Osteocyte (in vitro differentiated cells): ENCODE results near the gene CCDC54. TPM values are rescaled to one million over a fixed set of nuclear protein-coding genes. Genes with fewer than 3 reads are reported as not detected.

ENCODE experiments used
- DNase-seq: peaks from one replicate; pipeline ENCODE4 v3.0.0; 2021; ENCODE audit warnings: mixed read lengths; ENCODE audit not compliant: unreplicated experiment; ENCODE audit errors: extremely low spot score
- H3K27ac Mint-ChIP-seq: one replicate; pipeline ENCODE4 v1.8.0; 2021; ENCODE audit warnings: mild to moderate bottlenecking, mixed read lengths; ENCODE audit not compliant: unreplicated experiment
- H3K27me3 Mint-ChIP-seq: one replicate; pipeline ENCODE4 v1.8.0; 2021; ENCODE audit warnings: mixed read lengths; ENCODE audit not compliant: unreplicated experiment
- H3K36me3 Mint-ChIP-seq: one replicate; pipeline ENCODE4 v1.8.0; 2021; ENCODE audit warnings: mixed read lengths; ENCODE audit not compliant: unreplicated experiment
- H3K4me1 Mint-ChIP-seq: one replicate; pipeline ENCODE4 v1.8.0; 2021; ENCODE audit warnings: mixed read lengths; ENCODE audit not compliant: unreplicated experiment
- H3K4me3 Mint-ChIP-seq: one replicate; pipeline ENCODE4 v1.8.0; 2021; ENCODE audit warnings: mild to moderate bottlenecking, moderate library complexity, mixed read lengths; ENCODE audit not compliant: unreplicated experiment
- H3K9me3 Mint-ChIP-seq: one replicate; pipeline ENCODE4 v1.8.0; 2021; ENCODE audit warnings: mixed read lengths; ENCODE audit not compliant: unreplicated experiment
- total RNA-seq: library from RNA; stranded (reverse); gene quantifications from 2 replicates; pipeline ENCODE4 v1.2.1, GENCODE V29; 2021
- TF ChIP-seq, protein P1 (sequence below): fragments of 200-600 bp; sonication (generic); IDR thresholded peaks from 2 replicates; pipeline ENCODE4 v1.5.0; 2021; ENCODE audit warnings: antibody characterized with exemption, mild to moderate bottlenecking, moderate library complexity

Gene CCDC54
- total RNA-seq, 1 donor from 2014 or later: not detected

DNA sequence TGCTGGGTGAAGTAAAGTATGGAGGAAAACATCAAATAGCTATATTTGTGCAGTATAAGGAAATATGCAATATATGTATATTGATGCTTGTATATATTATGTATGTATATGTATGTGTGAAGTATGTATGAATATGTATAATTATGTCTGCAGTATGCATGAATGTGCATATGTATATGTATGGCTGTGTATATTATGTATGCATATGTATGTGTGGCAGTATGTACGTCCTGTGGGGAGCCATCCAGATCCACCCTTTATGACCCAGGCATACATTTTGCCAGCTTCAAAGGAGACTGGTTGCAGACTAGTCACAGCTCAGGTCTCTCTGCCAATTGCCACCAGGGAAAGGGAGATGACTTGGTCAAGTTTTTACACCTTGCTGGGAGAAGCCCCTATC is 24.1 kb downstream of the CCDC54 start:
- Mint-ChIP-seq H3K4me3 (no peak overlapping the region), H3K36me3 (no peaks in the 10 kb centered on the region), H3K4me1 (peaks cover 20% of the 10 kb centered on the region), H3K27ac (no peak overlapping the region), H3K27me3 (no peaks in the 10 kb centered on the region), H3K9me3 (no peaks in the 10 kb centered on the region)
- no peak for DNase-seq
- TF ChIP-seq, protein P1, sequence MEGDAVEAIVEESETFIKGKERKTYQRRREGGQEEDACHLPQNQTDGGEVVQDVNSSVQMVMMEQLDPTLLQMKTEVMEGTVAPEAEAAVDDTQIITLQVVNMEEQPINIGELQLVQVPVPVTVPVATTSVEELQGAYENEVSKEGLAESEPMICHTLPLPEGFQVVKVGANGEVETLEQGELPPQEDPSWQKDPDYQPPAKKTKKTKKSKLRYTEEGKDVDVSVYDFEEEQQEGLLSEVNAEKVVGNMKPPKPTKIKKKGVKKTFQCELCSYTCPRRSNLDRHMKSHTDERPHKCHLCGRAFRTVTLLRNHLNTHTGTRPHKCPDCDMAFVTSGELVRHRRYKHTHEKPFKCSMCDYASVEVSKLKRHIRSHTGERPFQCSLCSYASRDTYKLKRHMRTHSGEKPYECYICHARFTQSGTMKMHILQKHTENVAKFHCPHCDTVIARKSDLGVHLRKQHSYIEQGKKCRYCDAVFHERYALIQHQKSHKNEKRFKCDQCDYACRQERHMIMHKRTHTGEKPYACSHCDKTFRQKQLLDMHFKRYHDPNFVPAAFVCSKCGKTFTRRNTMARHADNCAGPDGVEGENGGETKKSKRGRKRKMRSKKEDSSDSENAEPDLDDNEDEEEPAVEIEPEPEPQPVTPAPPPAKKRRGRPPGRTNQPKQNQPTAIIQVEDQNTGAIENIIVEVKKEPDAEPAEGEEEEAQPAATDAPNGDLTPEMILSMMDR: no peak

DNA sequence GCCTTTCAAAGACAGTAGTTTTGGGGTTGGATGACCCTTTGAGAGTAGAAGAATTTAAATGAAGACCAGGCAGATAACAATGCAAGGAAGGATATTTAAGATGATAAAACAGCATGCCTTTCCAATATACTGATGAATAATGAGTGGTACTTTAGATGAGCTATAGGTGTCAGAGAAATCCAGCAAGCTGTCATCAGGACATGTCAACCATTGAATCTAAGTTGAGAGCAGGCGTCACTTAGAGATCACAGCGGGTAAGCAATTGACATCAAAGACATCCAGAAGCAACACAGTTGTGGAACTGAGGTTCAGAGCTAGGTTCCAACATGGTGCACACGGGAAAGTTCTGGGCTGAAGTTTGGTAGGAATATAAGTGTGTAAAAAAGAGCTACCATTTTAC is 25.0 kb downstream of the CCDC54 start:
- Mint-ChIP-seq H3K4me3 (no peak overlapping the region), H3K9me3 (no peaks in the 10 kb centered on the region), H3K4me1 (peaks cover 20% of the 10 kb centered on the region), H3K27me3 (no peaks in the 10 kb centered on the region), H3K36me3 (no peaks in the 10 kb centered on the region), H3K27ac (no peak overlapping the region)
- TF ChIP-seq, protein P1: no peak
- no peak for DNase-seq

DNA sequence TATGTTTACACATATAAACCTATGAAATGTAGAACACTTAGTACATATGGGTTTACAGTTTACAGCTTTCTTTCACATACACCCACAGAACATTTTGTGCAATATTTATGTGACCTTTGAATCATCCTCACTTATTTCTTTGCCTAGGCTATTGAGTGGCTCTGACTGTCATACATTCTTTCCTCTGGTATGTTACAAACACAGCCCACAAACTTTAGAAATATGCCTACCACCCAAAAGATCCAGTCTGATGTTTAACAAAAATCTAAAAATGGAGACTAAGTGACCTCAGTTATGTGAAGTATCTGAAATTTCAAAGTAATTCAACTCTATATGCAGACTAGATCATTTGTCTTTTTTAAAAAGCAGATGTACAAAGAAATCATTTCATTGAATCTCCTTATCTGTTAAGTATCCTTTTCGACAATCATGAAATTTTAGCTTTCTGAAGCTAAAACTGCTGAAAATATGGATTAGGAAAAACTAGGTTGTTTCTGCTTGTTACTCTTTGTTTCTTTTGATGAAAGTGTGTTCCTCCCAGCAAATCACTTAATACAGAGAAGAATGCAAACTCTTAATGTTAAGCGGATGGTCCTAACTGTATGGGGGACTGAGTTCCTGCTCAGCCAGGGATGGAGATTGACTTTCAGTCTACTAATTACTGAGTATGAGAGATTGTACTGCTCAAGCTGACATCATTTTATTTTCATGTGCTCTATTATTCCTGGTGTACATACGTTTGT is 27.7 kb downstream of the CCDC54 start:
- Mint-ChIP-seq H3K4me3 (no peak overlapping the region), H3K4me1 (peaks cover 20% of the 10 kb centered on the region), H3K27me3 (no peaks in the 10 kb centered on the region), H3K9me3 (peaks cover 12% of the 10 kb centered on the region), H3K36me3 (no peaks in the 10 kb centered on the region), H3K27ac (peak overlapping the region; percentile 70)
- no peak for DNase-seq
- TF ChIP-seq, protein P1: no peak

DNA sequence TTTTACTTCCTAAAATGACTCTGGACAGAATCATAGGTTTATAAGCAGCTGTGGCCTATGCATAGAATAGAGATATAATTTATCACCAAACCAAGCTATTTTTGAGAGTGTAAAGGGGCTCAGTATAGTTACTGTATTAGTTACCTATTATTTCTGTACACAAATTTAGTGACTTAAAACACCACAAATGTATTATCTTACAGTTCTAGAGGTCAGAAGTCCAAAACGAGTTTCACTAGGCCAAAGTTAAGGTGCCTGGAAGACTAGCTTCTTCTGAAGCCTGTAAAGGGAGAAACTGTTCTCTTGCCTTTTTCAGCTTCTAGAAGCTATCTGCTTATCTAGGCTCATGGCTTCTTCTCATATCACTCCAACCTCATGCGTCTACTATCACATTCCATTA is 30.1 kb downstream of the CCDC54 start:
- TF ChIP-seq, protein P1: no peak
- H3K9me3 Mint-ChIP-seq: peaks cover 20% of the 10 kb centered on the region
- DNase-seq: no peak
- no peak overlapping the region for H3K4me3 Mint-ChIP-seq
- peaks cover 20% of the 10 kb centered on the region for H3K4me1 Mint-ChIP-seq
- no peaks in the 10 kb centered on the region for H3K36me3 Mint-ChIP-seq
- no peaks in the 10 kb centered on the region for H3K27me3 Mint-ChIP-seq
- no peak overlapping the region for H3K27ac Mint-ChIP-seq

DNA sequence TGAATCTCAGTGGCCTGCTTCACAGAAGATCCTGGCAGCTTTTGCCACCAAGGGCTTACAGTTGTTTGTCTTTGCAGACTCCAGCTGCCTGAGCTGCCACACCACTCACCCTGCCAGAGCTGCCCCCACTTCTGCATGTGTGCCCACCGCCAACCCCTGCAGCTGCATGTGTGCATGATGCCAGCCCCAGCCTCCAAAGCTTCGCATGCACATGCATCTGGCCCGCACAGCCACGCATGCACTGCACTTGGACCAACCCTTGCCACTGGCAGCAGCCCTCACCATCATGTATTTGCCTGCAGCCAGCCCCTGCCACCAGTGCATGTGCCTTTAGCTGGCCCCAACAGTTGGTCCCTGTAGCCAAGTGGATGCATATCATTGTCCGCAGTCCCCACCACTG is 31.3 kb downstream of the CCDC54 start:
- Mint-ChIP-seq H3K9me3 (peaks cover 20% of the 10 kb centered on the region), H3K4me1 (peaks cover 20% of the 10 kb centered on the region), H3K27me3 (no peaks in the 10 kb centered on the region), H3K4me3 (no peak overlapping the region), H3K36me3 (no peaks in the 10 kb centered on the region), H3K27ac (no peak overlapping the region)
- DNase-seq: no peak
- TF ChIP-seq, protein P1: no peak
